AG20443 (cell line): Measurements from ENCODE around the gene AIFM1.
A peak's percentile ranks its signal among the peaks of the same experiment; 100 is the strongest.

ENCODE experiments used
- DNase-seq: peaks from one replicate; pipeline ENCODE4 v3.0.0; 2012; ENCODE audit warnings: low spot score, mixed read lengths

The AIFM1 gene

GRCh38 chrX:130093271-130093670, 72.4 kb downstream of the AIFM1 start:
- DNase-seq, result no peak

GRCh38 chrX:130091980-130092522, 73.6 kb downstream of the AIFM1 start:
- no peak for DNase-seq

GRCh38 chrX:130090364-130090763, 75.3 kb downstream of the AIFM1 start:
- no peak for DNase-seq

- no peak for DNase-seq
Measured at GRCh38 chrX:130086447-130087206, 79.0 kb downstream of the AIFM1 start.

- DNase-seq, result peak; percentile 15
Measured at GRCh38 chrX:130085551-130086446, 79.8 kb downstream of the AIFM1 start.

GRCh38 chrX:130084631-130085237, 80.9 kb downstream of the AIFM1 start:
- no peak for DNase-seq

GRCh38 chrX:130083656-130084382, 81.8 kb downstream of the AIFM1 start:
- no peak for DNase-seq

- DNase-seq, result no peak
Measured at GRCh38 chrX:130083107-130083490, 82.5 kb downstream of the AIFM1 start.

GRCh38 chrX:130082244-130083106, 83.2 kb downstream of the AIFM1 start:
- DNase-seq, result peak; percentile 30

GRCh38 chrX:130081421-130082045, 84.1 kb downstream of the AIFM1 start:
- DNase-seq, result no peak

GRCh38 chrX:130080791-130081367, 84.8 kb downstream of the AIFM1 start:
- DNase-seq, result no peak

- peak; percentile 77 for DNase-seq
Measured at GRCh38 chrX:130079824-130080406, 85.7 kb downstream of the AIFM1 start.
